H1 (cell line): ENCODE data around the gene RNF126. TPM values are rescaled to one million over a fixed set of nuclear protein-coding genes. Genes with fewer than 3 reads are reported as not detected.

Experiments
- CTCF ChIA-PET: fragments of 300-600 bp; sonication (Branson Sonifier 250); formaldehyde crosslinking; loops from one replicate; lab custom pipeline; 2021; ENCODE audit not compliant: partially characterized antibody; lab: Charles Lee
- POLR2A ChIA-PET: fragments of 300-600 bp; sonication (Branson Sonifier 250); formaldehyde crosslinking; loops from one replicate; lab custom pipeline; 2021; ENCODE audit warnings: inconsistent platforms; ENCODE audit not compliant: partially characterized antibody; lab: Charles Lee
- DNase-seq, 2 experiments: peaks; one replicate each; pipeline versions ENCODE4 v3.0.0 to v3.0.0-alpha.2; 2010 to 2022; ENCODE audit warnings: low spot score in 2 of 2, low read depth in 1 of 2, mixed read lengths in 1 of 2
- FAIRE-seq: peaks from 2 replicates; lab custom pipeline; 2011; peaks lifted over from hg19 to GRCh38; lab: Jason Lieb, UNC
- H2AFZ ChIP-seq: 2 replicates; pipeline ENCODE4 v1.8.1; 2012; ENCODE audit warnings: low read length, inconsistent platforms
- H2AK5ac ChIP-seq: 2 replicates; pipeline ENCODE4 v1.6.1; 2013; ENCODE audit warnings: low read depth, low read length
- H2BK120ac ChIP-seq: replicated peaks from 2 replicates; pipeline ENCODE3; 2013; ENCODE audit warnings: low read depth, low read length, inconsistent platforms
- H2BK12ac ChIP-seq: 2 replicates; pipeline ENCODE4 v1.6.1; 2013; ENCODE audit warnings: low read depth, low read length
- H2BK15ac ChIP-seq: 2 replicates; pipeline ENCODE4 v1.6.1; 2013; ENCODE audit warnings: low read length
- H2BK20ac ChIP-seq: 2 replicates; pipeline ENCODE4 v1.6.1; 2013; ENCODE audit warnings: low read length
- H2BK5ac ChIP-seq: 2 replicates; pipeline ENCODE4 v1.6.1; 2013; ENCODE audit warnings: low read depth, low read length
- H3K14ac ChIP-seq: 2 replicates; pipeline ENCODE4 v1.6.1; 2013; ENCODE audit warnings: inconsistent platforms; ENCODE audit not compliant: insufficient read length
- H3K18ac ChIP-seq: 2 replicates; pipeline ENCODE4 v1.6.1; 2013; ENCODE audit warnings: low read length; ENCODE audit errors: extremely low read depth
- H3K23ac ChIP-seq: 2 replicates; pipeline ENCODE4 v1.6.1; 2013; ENCODE audit warnings: inconsistent platforms; ENCODE audit not compliant: insufficient read length
- H3K23me2 ChIP-seq: 2 replicates; pipeline ENCODE4 v1.6.1; 2013; ENCODE audit warnings: low read depth, low read length
- H3K27ac ChIP-seq: 2 replicates; pipeline ENCODE4 v1.6.1; 2011; ENCODE audit warnings: low read depth, low read length, inconsistent platforms
- H3K27me3 ChIP-seq, 4 experiments: replicated peaks in 1 of 4; 1 replicate in 1 of 4; 2 replicates in 3 of 4; pipeline versions ENCODE4 v1.6.1 to v1.8.1; 2011 to 2013; ENCODE audit warnings: low read length in 3 of 4, mild to moderate bottlenecking in 3 of 4, inconsistent platforms in 2 of 4, mixed read lengths in 2 of 4, moderate library complexity in 1 of 4; ENCODE audit not compliant: control insufficient read depth in 3 of 4, insufficient read depth in 3 of 4; ENCODE audit errors: extremely low read depth in 1 of 4
- H3K36me3 ChIP-seq, 4 experiments: 2 replicates each; pipeline versions ENCODE4 v1.6.1 to v1.8.1; 2011 to 2013; ENCODE audit warnings: mild to moderate bottlenecking in 4 of 4, low read length in 3 of 4, moderate library complexity in 2 of 4, control low read depth in 1 of 4, inconsistent platforms in 1 of 4; ENCODE audit not compliant: insufficient read depth in 4 of 4, control insufficient read depth in 2 of 4
- H3K4ac ChIP-seq: replicated peaks from 2 replicates; pipeline ENCODE3; 2013; ENCODE audit warnings: low read length, low read depth, mixed read lengths, inconsistent platforms; ENCODE audit not compliant: insufficient read length
- H3K4me1 ChIP-seq, 4 experiments: replicated peaks in 1 of 4; 1 replicate in 1 of 4; 2 replicates in 3 of 4; pipeline versions ENCODE4 v1.6.1 to v1.8.1; 2011 to 2013; ENCODE audit warnings: low read length in 3 of 4, inconsistent platforms in 2 of 4, mixed read lengths in 1 of 4; ENCODE audit not compliant: insufficient read depth in 4 of 4, control insufficient read depth in 3 of 4
- H3K4me2 ChIP-seq, 2 experiments: 2 replicates each; pipeline versions ENCODE4 v1.6.1 to v1.8.1; 2011 to 2013; ENCODE audit warnings: low read depth in 2 of 2, low read length in 2 of 2, control low read depth in 1 of 2, inconsistent platforms in 1 of 2, mild to moderate bottlenecking in 1 of 2; ENCODE audit not compliant: insufficient read depth in 1 of 2
- H3K4me3 ChIP-seq, 4 experiments: fragments of 200-600, 300-600 bp in 1 of 4; sonication (generic), shearing (Covaris generic), sonication (Bioruptor Twin) in 1 of 4; 2 replicates each; pipeline versions ENCODE4 v1.5.1 to v1.8.1; 2011 to 2016; ENCODE audit warnings: low read length in 4 of 4, low read depth in 3 of 4, control low read depth in 2 of 4, inconsistent platforms in 2 of 4, mild to moderate bottlenecking in 2 of 4, mixed read lengths in 1 of 4, moderate library complexity in 1 of 4; ENCODE audit not compliant: insufficient read depth in 2 of 4; ENCODE audit errors: extremely low read depth in 1 of 4
- H3K56ac ChIP-seq: replicated peaks from 2 replicates; pipeline ENCODE3; 2013; ENCODE audit warnings: low read depth, mild to moderate bottlenecking, mixed read lengths, low read length, inconsistent platforms; ENCODE audit not compliant: insufficient read length
- H3K79me1 ChIP-seq: 2 replicates; pipeline ENCODE4 v1.6.1; 2013; ENCODE audit warnings: low read depth, low read length, control low read depth
- H3K79me2 ChIP-seq, 2 experiments: 2 replicates each; pipeline versions ENCODE4 v1.6.1 to v1.8.1; 2012 to 2013; ENCODE audit warnings: low read length in 2 of 2, mild to moderate bottlenecking in 2 of 2, inconsistent platforms in 1 of 2; ENCODE audit not compliant: insufficient read depth in 2 of 2, control insufficient read depth in 1 of 2
- H3K9ac ChIP-seq, 4 experiments: replicated peaks in 1 of 4; 1 replicate in 1 of 4; 2 replicates in 3 of 4; pipeline versions ENCODE4 v1.6.1 to v1.8.1; 2011 to 2013; ENCODE audit warnings: low read depth in 3 of 4, low read length in 3 of 4, control low read depth in 2 of 4, mild to moderate bottlenecking in 2 of 4, moderate library complexity in 2 of 4, inconsistent platforms in 1 of 4; ENCODE audit errors: extremely low read depth in 1 of 4
- H3K9me3 ChIP-seq, 2 experiments: 2 replicates each; pipeline versions ENCODE4 v1.6.1 to v1.8.1; 2012 to 2013; ENCODE audit warnings: mild to moderate bottlenecking in 2 of 2, moderate library complexity in 2 of 2, control low read depth in 1 of 2, inconsistent platforms in 1 of 2, low read depth in 1 of 2, low read length in 1 of 2, mixed read lengths in 1 of 2; ENCODE audit not compliant: insufficient read depth in 2 of 2
- H4K20me1 ChIP-seq, 2 experiments: replicated peaks in 1 of 2; 2 replicates each; pipeline versions ENCODE3 to v1.8.1; 2011 to 2013; ENCODE audit warnings: inconsistent platforms in 2 of 2, low read length in 2 of 2, mild to moderate bottlenecking in 1 of 2; ENCODE audit not compliant: insufficient read depth in 2 of 2, control insufficient read depth in 1 of 2
- H4K5ac ChIP-seq: 2 replicates; pipeline ENCODE4 v1.6.1; 2013; ENCODE audit warnings: low read length, low read depth, mixed read lengths, inconsistent platforms; ENCODE audit not compliant: insufficient read length
- H4K8ac ChIP-seq: 2 replicates; pipeline ENCODE4 v1.8.0; 2013; ENCODE audit warnings: mild to moderate bottlenecking, moderate library complexity, low read length, inconsistent platforms; ENCODE audit not compliant: insufficient read depth; ENCODE audit errors: extremely low read depth
- H4K91ac ChIP-seq: replicated peaks from 2 replicates; pipeline ENCODE3; 2013; ENCODE audit warnings: low read length, mixed read lengths, inconsistent platforms; ENCODE audit not compliant: insufficient read length
- BRCA1 ChIP-seq: IDR thresholded peaks from 2 replicates; pipeline ENCODE4 v1.6.1; 2012; ENCODE audit warnings: low read depth, low read length, improper control_type of control experiment
- CHD2 ChIP-seq: IDR thresholded peaks from 2 replicates; pipeline ENCODE4 v1.6.1; 2012; ENCODE audit warnings: low read length, improper control_type of control experiment
- POLR2A ChIP-seq, 2 experiments: IDR thresholded peaks; 1 replicate in 1 of 2; 2 replicates in 1 of 2; pipeline ENCODE4 v1.6.1; 2011; ENCODE audit warnings: low read depth in 2 of 2, low read length in 2 of 2, mild to moderate bottlenecking in 2 of 2; ENCODE audit errors: control extremely low read depth in 1 of 2
- TEAD4 ChIP-seq: IDR thresholded peaks from 2 replicates; pipeline ENCODE4 v1.6.1; 2012; ENCODE audit warnings: low read depth, low read length, inconsistent platforms, mixed read lengths
- WGBS, 2 experiments: shearing (Covaris generic) in 1 of 2; methylation state at CpG; one replicate each; pipeline versions ENCODE4 v1.1.6 to v1.1.7; 2013 to 2015; ENCODE audit warnings: low lambda C conversion rate in 2 of 2, mixed read lengths in 2 of 2, inconsistent platforms in 1 of 2, low coverage in 1 of 2, missing lambda C conversion rate in 1 of 2; ENCODE audit not compliant: insufficient replicate concordance in 2 of 2, insufficient coverage in 1 of 2, insufficient read length in 1 of 2; ENCODE audit errors: extremely low coverage in 1 of 2, missing lambda C conversion rate in 1 of 2; 5-methylcytosine and 5-hydroxymethylcytosine counted together
- polyA plus RNA-seq, 7 experiments: library from polyadenylated mRNA; depleted of rRNA in 3 of 7; stranded (reverse) in 5 of 7; unstranded in 2 of 7; fragments of >200 nt in 5 of 7; fragments of 200-250 nt in 2 of 7; gene quantifications; 1 replicate in 5 of 7; 2 replicates in 1 of 7; 4 replicates in 1 of 7; pipeline versions ENCODE4 v1.2.1 to v1.2.3, GENCODE V29; 2011 to 2013; ENCODE audit warnings: missing spikeins in 2 of 7, mixed read lengths in 2 of 7
- total RNA-seq: library from RNA; stranded (reverse); fragmentation: NEBNext Ultra II Directional; extraction: Animal tissue kit (Norgen Biotek cat#: 25700); gene quantifications from 2 replicates; pipeline ENCODE4 v1.2.1, GENCODE V29; 2021

Gene RNF126
- total and polyA plus RNA-seq, 2 of the 8 experiments (the other 6 are each of a cell fraction or from before 2014, with no cell fraction given) = 21.8 to 68.0 TPM

- CTCF ChIA-PET = interaction anchor here (1.8 kb wide), 1 partner anchor 14 kb away, joined by 4 read pairs; no protein-coding TSS in a partner anchor
- H3K36me3 ChIP-seq = peaks cover 2 to 70% (median 20%) of the 10 kb centered on the region in 4 experiments; a peak in 6 of 8 replicates
These were observed 13.9 kb downstream of the RNF126 start for GRCh38 chr19:648904-649801.

More at GRCh38 chr19:648904-649801, 13.9 kb downstream of the RNF126 start:
- H3K9me3 ChIP-seq = no peaks in the 10 kb centered on the region
- no peak overlapping the region for H4K91ac ChIP-seq
- no peak overlapping the region for H3K9ac ChIP-seq
- no peak overlapping the region for H3K23ac ChIP-seq
- no peaks in the 10 kb centered on the region for H3K23me2 ChIP-seq
- peaks cover 0 to 22% of the 10 kb centered on the region in 2 experiments; a peak in 3 of 4 replicates for H3K79me2 ChIP-seq
- no peak overlapping the region for H3K56ac ChIP-seq
- H3K4me3 ChIP-seq = no peak overlapping the region
- H3K14ac ChIP-seq = no peak overlapping the region
- H2AK5ac ChIP-seq = no peak overlapping the region
- H2BK120ac ChIP-seq = no peak overlapping the region
- H2BK20ac ChIP-seq = no peak overlapping the region
- no peak overlapping the region for H2BK5ac ChIP-seq
- TF ChIP-seq CHD2 (no peak), BRCA1 (no peak), TEAD4 (no peak), POLR2A (IDR thresholded peaks at IDR 0.05; ENCODE audit: control extremely low read depth in 1 of 2, low read depth in 2 of 2, low read length in 2 of 2) (no peak)
- H3K18ac ChIP-seq = no peak overlapping the region
- POLR2A ChIA-PET = interaction anchor here (0.5 to 2.3 kb wide), 4 partner anchors 7 to 17 kb away, joined by 3 to 9 read pairs (median 3); partner anchors contain the start of gene RNF126
- peak overlapping the region; percentile 25; the same call in 1 of the 2 replicates for H4K8ac ChIP-seq
- no peak overlapping the region for H3K4me2 ChIP-seq
- no peaks in the 10 kb centered on the region for H3K4me1 ChIP-seq
- peaks cover 21 to 27% of the 10 kb centered on the region in 2 experiments for H4K20me1 ChIP-seq
- H3K4ac ChIP-seq = no peak overlapping the region
- no peak overlapping the region for H3K27ac ChIP-seq
- 90% methylated on average over 18 of the region's 53 CpGs; no CpG with 5 or more reads in 1 of the 2 experiments for WGBS, 2 experiments
- FAIRE-seq = no peak
- no peak overlapping the region for H4K5ac ChIP-seq
- H2BK15ac ChIP-seq = no peak overlapping the region
- H3K79me1 ChIP-seq = peaks cover 6% of the 10 kb centered on the region; the same call in 1 of the 2 replicates
- H2AFZ ChIP-seq = no peak overlapping the region
- no peaks in the 10 kb centered on the region for H3K27me3 ChIP-seq
- no peak for DNase-seq
- H2BK12ac ChIP-seq = no peak overlapping the region
